Subcutaneous abdominal adipose tissue (tissue), 5 donors: Measurements from ENCODE around the gene TMEM145.

Source experiments
- H3K27ac ChIP-seq: one replicate; pipeline ENCODE4 v1.7.0; 2013; ENCODE audit warnings: low read depth, mild to moderate bottlenecking, inconsistent platforms, low read length, moderate library complexity
- H3K27me3 ChIP-seq, 5 donors: one replicate each; pipeline ENCODE4 v1.7.0; 2013; ENCODE audit warnings: low read length in 5 of 5, inconsistent platforms in 1 of 5; ENCODE audit not compliant: control insufficient read depth in 5 of 5, insufficient read depth in 4 of 5
- H3K36me3 ChIP-seq, 5 donors: one replicate each; pipeline ENCODE4 v1.7.0; 2013; ENCODE audit warnings: low read length in 5 of 5; ENCODE audit not compliant: control insufficient read depth in 5 of 5, insufficient read depth in 5 of 5
- H3K4me1 ChIP-seq, 5 donors: one replicate each; pipeline ENCODE4 v1.7.0; 2013; ENCODE audit warnings: low read length in 5 of 5, mild to moderate bottlenecking in 3 of 5, moderate library complexity in 1 of 5; ENCODE audit not compliant: control insufficient read depth in 5 of 5, insufficient read depth in 5 of 5
- H3K4me3 ChIP-seq, 5 donors: one replicate each; pipeline ENCODE4 v1.7.0; 2013; ENCODE audit warnings: low read length in 5 of 5, low read depth in 1 of 5
- H3K9ac ChIP-seq, 5 donors: one replicate each; pipeline ENCODE4 v1.7.0; 2013; ENCODE audit warnings: low read length in 5 of 5, mild to moderate bottlenecking in 4 of 5, moderate library complexity in 3 of 5
- H3K9me3 ChIP-seq, 5 donors: one replicate each; pipeline ENCODE4 v1.7.0; 2013; ENCODE audit warnings: low read length in 5 of 5; ENCODE audit not compliant: control insufficient read depth in 5 of 5
- donor health status: healthy.
- donor health status: healthy.
- donor health status: healthy.
- donor health status: healthy.
- donor health status: healthy.

Gene TMEM145

DNA sequence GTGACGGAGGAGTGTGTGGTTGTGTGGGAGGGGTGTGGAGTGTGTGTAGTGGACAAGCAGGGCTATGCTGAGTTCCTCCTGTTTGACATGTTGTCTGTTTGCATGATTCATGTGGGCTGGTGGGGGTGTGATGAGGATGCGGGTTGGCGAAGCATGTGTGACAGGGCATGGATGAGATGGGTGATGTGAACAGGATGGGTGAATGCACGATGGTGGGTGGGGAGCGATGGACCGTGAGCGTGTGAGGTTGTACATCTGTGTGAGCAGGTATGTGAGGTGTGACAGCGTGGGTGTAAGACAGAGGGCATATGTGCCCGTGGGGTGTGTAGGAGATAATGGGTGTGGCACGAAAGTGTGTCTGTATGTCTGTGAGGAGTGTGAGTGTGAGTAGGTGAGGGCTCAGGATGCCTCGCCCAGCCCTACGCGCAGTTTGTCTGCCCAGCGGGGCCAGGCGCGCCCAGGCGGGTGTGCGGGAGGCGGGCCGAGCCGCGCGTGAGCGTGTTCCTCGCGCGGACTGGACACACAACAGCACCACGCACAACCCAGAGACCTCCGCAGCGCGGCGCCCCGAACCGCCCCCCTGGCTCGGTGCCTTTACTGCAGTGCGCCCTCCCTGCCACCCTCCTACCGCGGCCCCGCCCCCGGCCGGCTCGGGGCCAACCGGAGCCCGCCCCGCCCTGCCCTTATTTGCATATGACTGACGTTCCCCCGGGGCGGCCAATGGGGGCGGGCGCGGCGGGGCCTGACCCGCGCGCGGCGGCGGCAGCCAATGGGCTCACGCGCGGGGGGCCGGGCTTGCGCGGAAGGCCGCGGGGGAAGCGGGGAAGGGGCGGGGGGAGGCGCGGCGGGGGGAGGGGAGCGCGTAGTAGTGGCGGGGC lies 29.7 kb upstream of the TMEM145 start:
- H3K9me3 ChIP-seq = no peaks in the 10 kb centered on the region
- peaks cover 0 to 18% (median 15%) of the 10 kb centered on the region in 5 donors for H3K36me3 ChIP-seq
- H3K4me1 ChIP-seq = peaks cover 21 to 71% (median 61%) of the 10 kb centered on the region in 5 donors
- H3K27me3 ChIP-seq = no peaks in the 10 kb centered on the region
- H3K27ac ChIP-seq = peak overlapping the region; percentile 90
- H3K9ac ChIP-seq = peak overlapping the region in 3 of 5 donors; percentile 72 to 77 (median 73)
- H3K4me3 ChIP-seq = peak overlapping the region; percentile 62 to 85 (median 71)

DNA sequence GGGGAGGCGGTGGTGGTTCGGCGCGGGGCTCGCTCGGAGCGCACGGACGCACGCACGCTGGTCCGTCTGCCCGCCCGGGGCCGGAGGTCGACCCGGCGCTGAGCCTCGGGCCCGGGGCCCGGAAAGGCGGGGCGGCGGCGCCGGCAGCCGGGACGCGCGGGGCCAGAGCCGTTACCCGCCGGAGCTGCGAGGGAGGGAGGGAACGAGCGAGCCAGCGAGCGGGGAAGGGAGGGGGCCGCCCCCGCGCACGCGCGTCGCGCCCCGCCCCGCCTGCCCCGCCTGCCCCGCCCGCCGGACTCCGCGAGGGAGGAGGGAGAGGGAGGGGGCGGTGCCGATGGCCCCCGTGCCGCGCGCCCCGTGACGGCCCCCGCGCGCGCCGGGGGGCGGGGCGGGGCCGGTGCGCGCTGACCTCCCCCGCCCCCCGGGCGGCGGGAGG lies 29.0 kb upstream of the TMEM145 start:
- Histone ChIP-seq H3K9ac (peak overlapping the region in 1 of 5 donors; percentile 24), H3K4me1 (peaks cover 21 to 64% (median 55%) of the 10 kb centered on the region in 5 donors), H3K27me3 (no peaks in the 10 kb centered on the region), H3K9me3 (no peaks in the 10 kb centered on the region), H3K4me3 (peak overlapping the region in 3 of 5 donors; percentile 32 to 56 (median 38)), H3K36me3 (peaks cover 0 to 24% (median 22%) of the 10 kb centered on the region in 5 donors), H3K27ac (no peak overlapping the region)

DNA sequence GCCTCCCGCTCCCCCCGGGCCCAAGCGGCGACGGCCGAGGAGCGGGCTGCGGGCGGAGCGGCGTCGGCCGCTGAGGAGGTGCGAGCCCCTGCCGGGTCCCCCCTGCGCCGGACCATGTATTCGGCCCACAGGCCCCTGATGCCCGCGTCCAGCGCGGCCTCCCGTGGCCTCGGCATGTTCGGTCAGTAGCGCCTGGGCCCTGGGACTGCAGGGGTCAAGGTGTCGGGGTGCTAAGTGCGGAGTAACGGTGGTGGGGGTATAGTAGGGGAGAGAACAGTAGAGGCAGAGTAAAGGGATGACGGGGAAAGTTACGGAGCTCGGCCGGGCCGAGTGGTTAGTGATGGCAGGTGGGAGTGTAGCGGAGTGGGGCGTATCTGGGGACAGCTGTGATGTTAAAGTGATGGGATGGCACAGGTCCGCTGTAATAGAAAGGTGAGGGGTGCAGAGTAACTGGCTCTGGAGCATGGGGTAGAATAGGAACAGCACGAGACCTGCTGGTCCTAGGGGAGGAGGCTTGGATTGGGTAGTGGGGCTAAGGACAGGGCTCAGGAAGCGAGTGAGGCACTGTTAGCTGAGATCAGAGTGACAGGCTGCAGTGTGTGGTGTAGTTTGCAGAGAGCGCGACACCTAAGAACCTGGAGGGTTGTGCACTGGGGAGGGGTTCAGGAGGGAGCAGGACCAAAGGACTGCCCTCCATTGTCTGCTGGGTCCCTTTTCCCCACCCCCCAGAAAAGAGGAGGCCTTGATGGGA lies 28.3 kb upstream of the TMEM145 start:
- peak overlapping the region; percentile 57 for H3K27ac ChIP-seq
- peak overlapping the region in 4 of 5 donors; percentile 64 to 81 (median 72) for H3K9ac ChIP-seq
- H3K4me1 ChIP-seq = peaks cover 15 to 57% (median 49%) of the 10 kb centered on the region in 5 donors
- peaks cover 0 to 31% (median 29%) of the 10 kb centered on the region in 5 donors for H3K36me3 ChIP-seq
- no peaks in the 10 kb centered on the region for H3K27me3 ChIP-seq
- H3K4me3 ChIP-seq = peak overlapping the region; percentile 69 to 80 (median 73)
- no peaks in the 10 kb centered on the region for H3K9me3 ChIP-seq

DNA sequence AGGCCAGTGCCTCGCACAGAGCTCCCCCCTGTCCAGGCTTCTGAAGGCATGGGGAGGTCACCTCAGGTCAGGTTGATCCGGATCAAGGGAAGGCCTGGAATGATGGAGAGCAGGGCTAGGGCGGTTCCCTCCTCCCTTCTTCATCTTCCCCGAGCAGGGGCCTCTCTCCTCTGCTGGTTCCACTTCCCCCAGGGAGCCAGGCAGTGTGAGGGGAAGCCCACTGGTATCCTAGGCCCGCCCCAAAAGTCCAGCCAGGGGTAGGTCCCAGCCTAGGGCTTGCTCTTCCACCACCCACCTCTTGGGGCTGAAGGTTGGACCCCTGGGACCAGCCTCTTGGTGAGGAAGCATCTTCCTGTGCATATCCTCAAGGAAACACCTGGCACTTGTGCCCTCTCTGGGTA lies 27.6 kb upstream of the TMEM145 start:
- Histone ChIP-seq H3K36me3 (peaks cover 0 to 39% (median 36%) of the 10 kb centered on the region in 5 donors), H3K4me1 (peaks cover 15 to 50% (median 48%) of the 10 kb centered on the region in 5 donors), H3K27me3 (no peaks in the 10 kb centered on the region), H3K27ac (peak overlapping the region; percentile 57), H3K9me3 (no peaks in the 10 kb centered on the region), H3K4me3 (peak overlapping the region in 4 of 5 donors; percentile 69 to 80 (median 71)), H3K9ac (peak overlapping the region in 3 of 5 donors; percentile 69 to 81 (median 74))

DNA sequence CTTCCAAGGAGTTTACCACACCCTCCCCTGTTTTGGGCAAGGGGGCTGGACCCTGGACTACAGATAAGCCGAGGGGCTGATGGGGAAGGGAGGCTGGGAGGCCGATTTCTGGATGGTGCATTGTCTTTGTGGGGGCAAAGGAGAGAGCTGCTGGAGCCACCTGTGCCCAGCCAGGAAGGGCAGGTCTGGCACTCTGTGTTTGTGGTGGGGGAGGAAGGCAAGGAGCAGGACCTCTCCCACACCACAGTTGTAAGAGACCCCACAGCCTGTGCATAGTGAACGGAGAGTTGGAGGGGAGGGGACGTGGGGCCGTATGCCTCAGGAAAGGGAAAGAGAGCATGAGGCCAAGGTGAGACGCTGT lies 27.1 kb upstream of the TMEM145 start:
- Histone ChIP-seq H3K27ac (peak overlapping the region; percentile 37), H3K4me3 (peak overlapping the region in 4 of 5 donors; percentile 53 to 73 (median 69))

DNA sequence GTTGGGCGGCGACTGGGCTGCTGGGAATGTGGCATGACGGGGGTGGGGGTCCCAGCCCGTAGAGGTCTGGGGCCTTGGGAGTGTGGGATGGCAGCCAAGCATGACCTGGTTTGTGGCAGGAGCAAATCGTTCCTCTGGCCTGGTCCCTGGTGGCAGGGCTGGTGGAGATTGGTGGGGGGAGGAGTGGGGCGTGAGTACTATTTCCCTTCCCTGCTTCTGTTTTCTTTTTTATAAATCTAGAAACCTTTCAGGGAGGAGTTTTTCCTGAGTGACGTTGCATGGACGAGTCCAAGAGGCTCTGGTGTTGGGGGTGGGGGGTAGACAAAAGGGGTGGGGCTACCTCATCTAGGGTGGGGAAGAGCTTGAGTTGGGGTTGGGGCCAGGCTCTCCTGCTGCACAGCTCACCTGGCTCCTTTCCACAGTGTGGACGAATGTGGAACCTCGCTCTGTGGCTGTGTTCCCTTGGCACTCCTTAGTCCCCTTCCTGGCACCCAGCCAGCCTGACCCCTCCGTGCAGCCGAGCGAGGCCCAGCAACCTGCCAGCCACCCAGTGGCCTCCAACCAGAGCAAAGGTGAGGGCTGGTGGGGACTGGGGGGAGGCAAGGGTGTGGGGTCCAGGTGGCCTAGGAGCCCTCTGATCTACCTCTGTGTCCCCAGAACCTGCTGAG lies 26.6 kb upstream of the TMEM145 start:
- Histone ChIP-seq H3K9ac (peak overlapping the region in 2 of 5 donors; percentile 19 to 25), H3K27ac (peak overlapping the region; percentile 37), H3K9me3 (no peaks in the 10 kb centered on the region), H3K27me3 (no peaks in the 10 kb centered on the region), H3K4me1 (peaks cover 15 to 43% (median 43%) of the 10 kb centered on the region in 5 donors), H3K36me3 (peaks cover 0 to 48% (median 46%) of the 10 kb centered on the region in 5 donors), H3K4me3 (peak overlapping the region in 3 of 5 donors; percentile 69 to 73 (median 69))

More for the DNA sequence above, 27.1 kb upstream of the TMEM145 start:
- Histone ChIP-seq H3K27me3 (no peaks in the 10 kb centered on the region), H3K36me3 (peaks cover 0 to 43% (median 41%) of the 10 kb centered on the region in 5 donors), H3K9me3 (no peaks in the 10 kb centered on the region), H3K4me1 (peaks cover 15 to 48% (median 48%) of the 10 kb centered on the region in 5 donors), H3K9ac (peak overlapping the region in 3 of 5 donors; percentile 19 to 69 (median 25))

DNA sequence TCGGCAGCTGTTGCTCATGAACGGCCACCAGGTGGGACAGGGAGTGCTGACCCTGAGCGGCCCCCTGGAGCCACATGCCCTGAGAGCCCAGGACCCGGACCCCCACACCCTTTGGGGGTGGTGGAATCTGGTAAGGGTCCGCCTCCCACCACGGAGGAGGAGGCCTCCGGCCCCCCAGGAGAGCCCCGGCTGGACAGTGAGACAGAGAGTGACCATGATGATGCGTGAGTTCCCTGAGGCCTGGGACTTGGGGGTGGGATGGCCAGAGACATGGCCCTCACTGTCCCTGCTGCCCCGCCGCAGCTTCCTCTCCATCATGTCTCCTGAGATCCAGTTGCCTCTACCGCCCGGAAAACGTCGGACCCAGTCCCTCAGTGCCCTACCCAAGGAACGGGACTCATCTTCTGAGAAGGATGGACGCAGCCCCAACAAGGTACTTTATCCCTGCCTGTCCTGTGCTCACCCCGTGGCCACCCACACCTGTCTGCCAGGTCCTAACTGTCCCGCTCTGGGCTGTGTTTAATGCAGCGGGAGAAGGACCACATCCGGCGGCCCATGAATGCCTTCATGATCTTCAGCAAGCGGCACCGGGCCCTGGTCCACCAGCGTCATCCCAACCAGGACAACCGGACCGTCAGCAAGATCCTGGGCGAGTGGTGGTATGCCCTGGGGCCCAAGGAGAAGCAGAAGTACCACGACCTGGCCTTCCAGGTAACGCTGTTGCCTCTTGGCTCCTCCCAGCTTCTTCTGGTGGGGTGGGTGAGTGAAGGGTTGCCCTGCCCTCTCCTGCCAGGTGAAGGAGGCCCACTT lies 25.9 kb upstream of the TMEM145 start:
- H3K4me3 ChIP-seq = no peak overlapping the region

DNA sequence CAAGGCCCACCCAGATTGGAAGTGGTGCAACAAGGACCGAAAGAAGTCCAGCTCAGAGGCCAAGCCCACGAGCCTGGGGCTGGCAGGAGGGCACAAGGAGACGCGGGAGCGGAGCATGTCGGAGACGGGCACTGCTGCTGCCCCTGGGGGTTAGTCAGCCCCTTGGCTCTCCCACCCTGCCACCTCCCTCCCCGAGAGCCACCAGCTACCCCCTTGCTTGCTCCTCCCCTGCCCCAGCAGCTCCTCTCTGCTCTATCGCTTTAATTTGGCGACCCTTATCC lies 25.3 kb upstream of the TMEM145 start:
- Histone ChIP-seq H3K36me3 (peaks cover 0 to 61% (median 59%) of the 10 kb centered on the region in 5 donors), H3K27me3 (no peaks in the 10 kb centered on the region), H3K4me3 (no peak overlapping the region), H3K4me1 (peaks cover 15 to 31% (median 31%) of the 10 kb centered on the region in 5 donors), H3K9ac (no peak overlapping the region), H3K27ac (no peak overlapping the region), H3K9me3 (no peaks in the 10 kb centered on the region)

More for the DNA sequence above, 25.9 kb upstream of the TMEM145 start:
- Histone ChIP-seq H3K36me3 (peaks cover 0 to 56% (median 53%) of the 10 kb centered on the region in 5 donors), H3K9ac (no peak overlapping the region), H3K27ac (no peak overlapping the region), H3K9me3 (no peaks in the 10 kb centered on the region), H3K27me3 (no peaks in the 10 kb centered on the region), H3K4me1 (peaks cover 15 to 36% (median 35%) of the 10 kb centered on the region in 5 donors)

DNA sequence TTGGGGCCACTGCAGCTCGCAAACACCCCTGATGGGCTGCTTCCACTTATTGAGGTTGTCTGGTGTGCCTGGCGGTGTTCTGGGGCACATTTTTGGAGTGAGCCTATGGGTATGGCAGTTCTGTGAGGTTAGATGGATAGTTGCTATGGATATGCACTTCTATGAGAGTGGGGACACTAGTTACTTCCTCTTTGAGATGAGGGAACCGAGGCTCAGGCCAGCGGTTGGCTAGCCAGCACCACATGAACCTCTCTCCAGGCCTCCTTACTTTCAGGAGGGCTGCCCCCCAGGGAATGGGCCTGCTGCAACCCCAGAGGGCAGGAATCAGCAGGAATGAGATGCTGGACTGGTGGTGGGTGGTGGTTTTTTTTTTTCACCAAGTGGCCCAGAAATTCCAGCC lies 24.7 kb upstream of the TMEM145 start:
- no peak overlapping the region for H3K27ac ChIP-seq
- no peaks in the 10 kb centered on the region for H3K9me3 ChIP-seq
- H3K4me1 ChIP-seq = peaks cover 11 to 25% (median 25%) of the 10 kb centered on the region in 5 donors
- no peaks in the 10 kb centered on the region for H3K27me3 ChIP-seq
- peaks cover 0 to 67% (median 65%) of the 10 kb centered on the region in 5 donors for H3K36me3 ChIP-seq
- no peak overlapping the region for H3K9ac ChIP-seq
- H3K4me3 ChIP-seq = no peak overlapping the region
